GM12878 (cell line): Measurements from ENCODE around the gene MLXIP.

Source experiments
- CHD2 ChIP-seq: IDR thresholded peaks from 2 replicates; pipeline ENCODE4 v1.6.1; 2011; ENCODE audit warnings: low read depth, low read length, improper control_type of control experiment, borderline replicate concordance
- CREB1 ChIP-seq: IDR thresholded peaks from 2 replicates; pipeline ENCODE4 v1.6.1; 2012; ENCODE audit warnings: low read depth, mild to moderate bottlenecking, inconsistent platforms

DNA sequence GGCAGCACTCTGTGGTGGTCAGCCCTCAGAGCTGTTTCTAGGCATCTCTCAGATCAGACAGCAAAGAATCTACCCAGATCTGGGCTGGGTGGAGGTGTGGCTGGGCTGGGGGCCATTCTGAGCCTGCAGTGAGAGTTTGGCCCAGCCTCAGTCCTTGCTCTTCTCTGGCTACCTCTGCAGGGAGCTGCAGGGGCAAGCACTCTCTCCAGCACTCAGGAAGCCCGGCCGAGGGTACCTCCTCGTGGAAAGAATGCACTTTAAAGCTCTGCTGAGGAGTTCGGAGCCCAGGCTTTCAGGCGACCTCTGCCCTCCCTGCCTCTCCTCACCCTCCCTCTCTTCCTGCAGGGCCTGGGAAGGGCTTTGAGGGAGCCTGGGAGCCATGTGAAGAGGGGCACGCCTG is 64.3 kb downstream of the MLXIP start:
- TF ChIP-seq CREB1 (no peak), CHD2 (no peak)
